GM18907 (cell line): Measurements from ENCODE around the gene ARHGEF26.
A peak's percentile ranks its signal among the peaks of the same experiment; 100 is the strongest.

ENCODE experiments used
- ATAC-seq: cut with Tn5 transposase; IDR thresholded peaks from one replicate; pipeline ENCODE4 v1.9.1; 2021; ENCODE audit warnings: mild to moderate bottlenecking, moderate library complexity; ENCODE audit not compliant: unreplicated experiment

The ARHGEF26 gene

GRCh38 chr3:154115332-154115731 is 5.9 kb upstream of the ARHGEF26 start:
- ATAC-seq, result no peak

GRCh38 chr3:154119951-154120350 is 1.2 kb upstream of the ARHGEF26 start:
- no peak for ATAC-seq

GRCh38 chr3:154121701-154122551 is 736 bp downstream of the ARHGEF26 start:
- peak; percentile 60 for ATAC-seq

- ATAC-seq, result no peak
These were observed 1.3 kb downstream of the ARHGEF26 start for GRCh38 chr3:154122552-154122911.

GRCh38 chr3:154122912-154123559 is 1.8 kb downstream of the ARHGEF26 start:
- no peak for ATAC-seq

GRCh38 chr3:154123906-154124305 is 2.7 kb downstream of the ARHGEF26 start:
- no peak for ATAC-seq

GRCh38 chr3:154125378-154126030 is 4.3 kb downstream of the ARHGEF26 start:
- ATAC-seq, result no peak

GRCh38 chr3:154126651-154127050 is 5.5 kb downstream of the ARHGEF26 start:
- ATAC-seq, result no peak

GRCh38 chr3:154129625-154130024 is 8.4 kb downstream of the ARHGEF26 start:
- no peak for ATAC-seq

- no peak for ATAC-seq
These were observed 9.3 kb downstream of the ARHGEF26 start for GRCh38 chr3:154130540-154130939.

GRCh38 chr3:154131830-154132229 is 10.6 kb downstream of the ARHGEF26 start:
- ATAC-seq, result no peak

- ATAC-seq, result no peak
These were observed 11.7 kb downstream of the ARHGEF26 start for GRCh38 chr3:154132777-154133375.

GRCh38 chr3:154135511-154136173 is 14.5 kb downstream of the ARHGEF26 start:
- no peak for ATAC-seq

- no peak for ATAC-seq
These were observed 15.8 kb downstream of the ARHGEF26 start for GRCh38 chr3:154137036-154137435.

- ATAC-seq, result no peak
These were observed 18.8 kb downstream of the ARHGEF26 start for GRCh38 chr3:154139996-154140436.

GRCh38 chr3:154142608-154143007 is 21.4 kb downstream of the ARHGEF26 start:
- no peak for ATAC-seq

GRCh38 chr3:154143873-154144272 is 22.7 kb downstream of the ARHGEF26 start:
- no peak for ATAC-seq

GRCh38 chr3:154144825-154145465 is 23.8 kb downstream of the ARHGEF26 start:
- ATAC-seq, result no peak

GRCh38 chr3:154148541-154148940 is 27.4 kb downstream of the ARHGEF26 start:
- no peak for ATAC-seq

GRCh38 chr3:154149286-154149685 is 28.1 kb downstream of the ARHGEF26 start:
- ATAC-seq, result no peak
